ENCODE results near the gene NEU4. TPM values are rescaled to one million over a fixed set of nuclear protein-coding genes. Genes with fewer than 3 reads are reported as not detected.

NEU4 gene
- polyA plus RNA-seq, 5 donors, result 0.07 to 0.49 (median 0.21) TPM

GRCh38 chr2:241863536-241863954, 54.6 kb downstream of the NEU4 start:
- DNase-seq, result peak in 1 of 2 donors; percentile 19

GRCh38 chr2:241864168-241864849, 55.3 kb downstream of the NEU4 start:
- no peak for DNase-seq

DNA sequence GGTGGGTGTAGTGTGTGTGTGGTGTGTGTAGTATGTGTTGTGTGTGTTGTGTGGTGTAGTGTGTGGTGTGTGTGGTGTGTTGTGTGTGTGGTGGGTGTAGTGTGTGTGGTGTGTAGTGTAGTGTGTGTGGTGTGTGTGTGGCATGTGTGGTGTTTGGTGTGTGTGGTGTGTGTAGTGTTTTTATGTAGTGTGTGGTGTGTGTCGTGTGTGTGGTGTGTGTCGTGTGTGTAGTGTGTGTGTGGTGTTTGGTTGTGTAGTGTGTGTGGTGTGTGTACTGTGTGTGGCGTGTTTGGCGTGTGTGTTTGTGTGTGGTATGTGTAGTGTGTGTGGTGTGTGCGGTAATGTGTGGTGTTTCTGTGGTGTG, 55.8 kb downstream of the NEU4 start:
- no peak for DNase-seq

DNA sequence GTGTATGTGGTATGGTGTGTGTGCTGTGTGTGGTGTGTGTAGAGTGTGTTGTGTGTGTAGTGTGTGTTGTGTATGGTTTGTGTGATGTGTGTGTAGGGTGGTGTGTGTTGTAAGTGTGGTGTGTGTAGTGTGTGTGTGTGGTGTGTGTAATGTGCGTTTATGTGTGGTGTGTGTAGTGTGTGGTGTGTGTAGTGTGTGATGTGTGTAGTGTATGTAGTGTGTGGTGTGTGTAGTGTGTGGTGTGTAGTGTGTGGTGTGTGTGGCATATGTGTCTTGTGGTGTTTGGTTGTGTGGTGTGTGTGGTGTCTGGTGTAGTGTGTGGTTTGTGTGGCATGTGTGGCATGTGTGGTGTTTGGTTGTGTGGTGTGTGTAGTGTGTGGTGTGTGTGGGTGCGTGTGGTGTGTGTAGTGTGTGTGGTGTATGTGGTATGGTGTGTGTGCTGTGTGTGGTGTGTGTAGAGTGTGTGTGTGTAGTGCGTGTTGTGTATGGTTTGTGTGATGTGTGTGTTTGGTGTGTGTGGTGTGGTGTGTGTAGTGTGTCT, 56.5 kb downstream of the NEU4 start:
- DNase-seq, result no peak

DNA sequence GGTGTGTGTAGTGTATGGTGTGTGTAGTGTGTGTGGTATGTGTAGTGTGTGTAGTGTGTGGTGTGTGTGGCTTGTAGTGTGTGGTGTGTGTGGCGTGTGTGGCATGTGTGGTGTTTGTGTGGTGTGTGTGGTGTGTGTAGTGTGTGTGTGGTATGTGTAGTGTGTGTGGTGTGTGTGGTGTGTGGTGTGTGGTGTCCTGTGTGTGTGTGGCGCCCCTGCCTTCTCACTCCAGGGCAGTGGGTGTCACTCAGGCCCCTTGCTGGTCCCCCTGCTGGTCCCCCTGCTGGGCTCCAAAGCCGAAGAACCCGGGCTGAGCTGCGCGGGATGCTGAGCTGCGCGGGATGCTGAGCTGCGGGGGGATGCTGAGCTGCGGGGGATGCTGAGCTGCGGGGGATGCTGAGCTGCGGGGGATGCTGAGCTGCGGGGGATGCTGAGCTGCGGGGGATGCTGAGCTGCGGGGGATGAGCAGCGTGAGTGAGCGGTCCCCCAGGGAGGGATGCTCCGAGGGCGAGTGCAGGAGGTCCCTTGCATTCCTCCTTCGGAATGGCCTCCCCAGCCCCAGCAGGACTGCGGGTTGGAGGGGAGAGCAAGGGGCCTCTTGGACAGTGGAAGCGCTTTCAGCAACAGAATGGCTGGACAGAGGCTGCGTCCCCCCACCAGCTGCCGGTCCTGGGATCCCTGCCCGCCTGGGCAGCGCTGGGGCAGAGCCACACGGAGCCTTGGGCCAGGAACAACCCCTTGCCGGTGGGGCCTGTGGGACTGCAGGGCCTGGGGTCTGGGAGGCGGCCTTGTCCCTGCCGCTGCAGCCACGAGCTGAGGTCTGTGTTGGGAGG, 57.2 kb downstream of the NEU4 start:
- DNase-seq, result no peak

Other genes with a start within 250 kb of the NEU4 start
- gene THAP4, start 172.0 kb upstream of the NEU4 start, polyA plus RNA-seq (ENCODE audit: insufficient read depth in 1 of 5, insufficient read length in 5 of 5, low replicate concordance in 1 of 5), result 10 to 100 TPM; 36.8 to 50.5 (median 41.9) TPM
- 10 to 100 TPM; 65.3 to 87.2 (median 77.6) TPM for gene ATG4B, start 171.5 kb upstream of the NEU4 start, polyA plus RNA-seq (ENCODE audit: insufficient read depth in 1 of 5, insufficient read length in 5 of 5, low replicate concordance in 1 of 5)
- 10 to 100 TPM; 36.1 to 54.2 (median 46.0) TPM for gene DTYMK, start 122.4 kb upstream of the NEU4 start, polyA plus RNA-seq (ENCODE audit: insufficient read depth in 1 of 5, insufficient read length in 5 of 5, low replicate concordance in 1 of 5)
- 10 to 100 TPM; 36.7 to 46.9 (median 43.2) TPM for gene ING5, start 107.2 kb upstream of the NEU4 start, polyA plus RNA-seq (ENCODE audit: insufficient read depth in 1 of 5, insufficient read length in 5 of 5, low replicate concordance in 1 of 5)
- 10 to 100 TPM; 24.8 to 43.9 (median 42.5) TPM for gene D2HGDH, start 74.6 kb upstream of the NEU4 start, polyA plus RNA-seq (ENCODE audit: insufficient read depth in 1 of 5, insufficient read length in 5 of 5, low replicate concordance in 1 of 5)
- gene GAL3ST2, start 32.4 kb upstream of the NEU4 start, polyA plus RNA-seq (ENCODE audit: insufficient read depth in 1 of 5, insufficient read length in 5 of 5, low replicate concordance in 1 of 5), result under 1 TPM; 0.15 to 0.33 (median 0.27) TPM
- gene PDCD1, start 49.7 kb downstream of the NEU4 start, polyA plus RNA-seq (ENCODE audit: insufficient read depth in 1 of 5, insufficient read length in 5 of 5, low replicate concordance in 1 of 5), result under 1 TPM; 0.17 to 0.46 (median 0.30) TPM
- gene RTP5, start 60.5 kb downstream of the NEU4 start, polyA plus RNA-seq (ENCODE audit: insufficient read depth in 1 of 5, insufficient read length in 5 of 5, low replicate concordance in 1 of 5), result not detected

Data from right lung (tissue), 5 donors.